Mammary epithelial cell (primary cell): Measurements from ENCODE around the gene PIK3R3.

Source experiments
- CTCF ChIP-seq, 2 donors: IDR thresholded peaks in 1 of 2; conservative IDR thresholded peaks in 1 of 2; 2 replicates each; pipeline ENCODE4 v1.5.1; 2011 to 2012; ENCODE audit warnings: inconsistent platforms in 2 of 2, low read length in 2 of 2, mild to moderate bottlenecking in 2 of 2, control low read depth in 1 of 2, low read depth in 1 of 2; ENCODE audit not compliant: insufficient read depth in 1 of 2; ENCODE audit errors: extremely low read depth in 1 of 2
- EZH2 ChIP-seq: IDR thresholded peaks from 2 replicates; pipeline ENCODE4 v1.6.1; 2012; ENCODE audit warnings: low read length, inconsistent platforms, borderline replicate concordance

- TF ChIP-seq CTCF (conservative IDR thresholded peaks at IDR 0.05 in 1 of 2, IDR thresholded peaks at IDR 0.05 in 1 of 2; ENCODE audit: extremely low read depth in 1 of 2, insufficient read depth in 1 of 2, low read depth in 1 of 2, low read length in 2 of 2) (no peak), EZH2 (no peak)
Measured at GRCh38 chr1:46041551-46041950, 90.9 kb downstream of the PIK3R3 start.
